HepG2 (cell line): ENCODE data around the gene PCIF1. TPM values are rescaled to one million over a fixed set of nuclear protein-coding genes. Genes with fewer than 3 reads are reported as not detected.
A peak's percentile ranks its signal among the peaks of the same experiment; 100 is the strongest.

Experiments
- CBX1 ChIP-seq: IDR thresholded peaks from one replicate; pipeline ENCODE4 v1.6.1; 2016; ENCODE audit warnings: antibody characterized with exemption, low read depth
- HMG20B ChIP-seq: conservative IDR thresholded peaks from 2 replicates; pipeline ENCODE4 v1.6.1; 2016; ENCODE audit warnings: missing genetic modification reagents, missing compliant biosample characterization
- MBNL3 ChIP-seq: fragments of 250-450 bp; sonication (Bioruptor Pico); conservative IDR thresholded peaks from 2 replicates; pipeline ENCODE4 v1.8.0; 2022; ENCODE audit warnings: mild to moderate bottlenecking, inconsistent platforms
- MEF2D ChIP-seq: sonication (generic); formaldehyde crosslinking; IDR thresholded peaks from 2 replicates; pipeline ENCODE4 v1.5.1; 2020; ENCODE audit warnings: mild to moderate bottlenecking, missing genetic modification reagents
- MXD4 ChIP-seq: IDR thresholded peaks from 2 replicates; pipeline ENCODE4 v1.6.1; 2016; ENCODE audit warnings: mild to moderate bottlenecking, missing biosample characterization, missing genetic modification reagents
- REL ChIP-seq: sonication (generic); formaldehyde crosslinking; conservative IDR thresholded peaks from 2 replicates; pipeline ENCODE4 v1.8.0; 2022; ENCODE audit warnings: mild to moderate bottlenecking, missing genetic modification reagents, moderate library complexity
- RNF2 ChIP-seq: fragments of 450-650 bp; conservative IDR thresholded peaks from 2 replicates; pipeline ENCODE4 v1.6.1; 2016; ENCODE audit warnings: low read depth
- SIX4 ChIP-seq: sonication (generic); formaldehyde crosslinking; IDR thresholded peaks from 2 replicates; pipeline ENCODE4 v1.4.0; 2020; ENCODE audit warnings: missing genetic modification reagents
- YY1 ChIP-seq: IDR thresholded peaks from 2 replicates; pipeline ENCODE4 v1.6.1; 2011; ENCODE audit warnings: low read length, low read depth, moderate library complexity, mild to moderate bottlenecking; ENCODE audit not compliant: insufficient read depth, insufficient replicate concordance
- ZBTB42 ChIP-seq: sonication (generic); formaldehyde crosslinking; IDR thresholded peaks from 2 replicates; pipeline ENCODE4 v1.5.0; 2020; ENCODE audit warnings: mild to moderate bottlenecking, missing genetic modification reagents
- ZKSCAN1 ChIP-seq: fragments of 150-350 bp; IDR thresholded peaks from 2 replicates; pipeline ENCODE4 v1.6.1; 2014; ENCODE audit warnings: low read length
- ZNF124 ChIP-seq: sonication (generic); formaldehyde crosslinking; IDR thresholded peaks from 2 replicates; pipeline ENCODE4 v1.4.0; 2020; ENCODE audit warnings: missing genetic modification reagents
- polyA plus RNA-seq, 8 experiments: library from polyadenylated mRNA; depleted of rRNA in 3 of 8; stranded (reverse) in 7 of 8; unstranded in 1 of 8; fragments of >200 nt; fragmentation: Illumina TruSeq in 4 of 8; extraction: Trizol in 4 of 8; gene quantifications; 2 replicates each; pipeline versions ENCODE4 v1.2.1 to v1.2.3, GENCODE V29; 2011 to 2016; ENCODE audit warnings: low read depth in 4 of 8, missing spikeins in 1 of 8, mixed read lengths in 1 of 8; ENCODE audit not compliant: insufficient read depth in 1 of 8
- total RNA-seq, 5 experiments: library from RNA; depleted of rRNA; stranded (reverse); fragments of >200 nt; fragmentation: Illumina TruSeq; extraction: Trizol; gene quantifications; 2 replicates each; pipeline ENCODE4 v1.2.3, GENCODE V29; 2016; ENCODE audit warnings: low read depth in 1 of 5
- TF ChIP-seq, protein P1 (sequence below): sonication (generic); formaldehyde crosslinking; IDR thresholded peaks from 2 replicates; pipeline ENCODE4 v1.4.0; 2020; ENCODE audit warnings: missing genetic modification reagents
- TF ChIP-seq, protein P2 (sequence below): sonication (generic); formaldehyde crosslinking; IDR thresholded peaks from 2 replicates; pipeline ENCODE4 v1.4.0; 2020; ENCODE audit warnings: missing genetic modification reagents
- TF ChIP-seq, protein P3 (sequence below): IDR thresholded peaks from 2 replicates; pipeline ENCODE4 v1.6.1; 2016; ENCODE audit warnings: control low read depth
- TF ChIP-seq, protein P4 (sequence below): sonication (generic); formaldehyde crosslinking; IDR thresholded peaks from 2 replicates; pipeline ENCODE4 v1.4.0; 2020; ENCODE audit warnings: mild to moderate bottlenecking, missing genetic modification reagents
- TF ChIP-seq, protein P5 (sequence below): IDR thresholded peaks from 2 replicates; pipeline ENCODE4 v1.6.1; 2012; ENCODE audit warnings: low read length, improper control_type of control experiment

The PCIF1 gene
- total and polyA plus RNA-seq, 2 of the 13 experiments (the other 11 are each of a cell fraction or from before 2014, with no cell fraction given) = 20.9 to 24.4 TPM

DNA sequence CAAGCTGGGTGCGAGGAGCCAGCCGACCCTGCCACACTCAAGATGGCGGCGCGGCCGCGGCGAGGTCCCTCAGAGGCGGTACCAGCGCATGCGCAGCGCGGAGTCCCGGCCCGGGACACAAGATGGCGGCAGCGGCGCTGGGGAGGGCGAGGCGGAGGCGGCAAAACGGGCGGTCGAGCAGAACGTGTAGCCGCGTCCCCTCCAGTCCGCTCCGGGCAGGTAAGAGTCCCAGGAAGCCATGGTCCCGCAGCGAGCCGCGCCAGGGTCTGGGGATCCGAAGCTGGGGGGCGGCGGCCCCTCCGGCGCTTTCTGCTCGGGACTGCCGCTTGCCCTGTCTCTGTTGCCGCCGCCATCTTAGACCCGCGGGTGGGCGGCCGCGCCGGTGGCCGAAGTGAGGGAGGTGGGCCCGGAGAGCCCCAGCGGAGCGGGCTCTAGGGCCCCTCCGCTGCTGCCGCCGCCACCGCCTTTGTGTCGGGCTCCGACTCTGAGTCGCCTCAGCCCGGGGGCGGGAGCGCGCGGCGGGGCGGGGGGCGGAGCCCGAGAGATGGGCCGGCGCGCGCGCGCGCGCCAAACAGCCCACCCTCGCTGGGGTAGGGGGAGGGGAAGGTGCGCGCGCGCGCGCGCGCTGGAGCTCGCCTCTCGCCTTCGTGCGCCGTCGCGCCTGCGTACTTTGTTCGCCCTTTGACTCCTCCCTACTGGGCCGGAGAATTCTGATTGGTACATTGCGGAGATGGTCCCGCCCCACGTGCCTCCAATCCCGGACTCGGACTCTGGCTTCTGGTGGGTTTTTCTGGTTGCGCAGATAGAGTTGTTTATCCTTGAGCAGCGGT lies at the start of gene PCIF1 (continued):
- TF ChIP-seq ZBTB42 (CRISPR knock-in tag) (peak; percentile 96), HMG20B (CRISPR knock-in tag) (peak; percentile 20; the same call in 1 of the 2 replicates), SIX4 (CRISPR knock-in tag) (peak; percentile 79; the same call in 1 of the 2 replicates), RNF2 (no peak), CBX1 (peak; percentile 97), MXD4 (CRISPR knock-in tag) (peak; percentile 89), ZNF124 (CRISPR knock-in tag) (peak; percentile 82), MBNL3 (CRISPR knock-in tag) (no peak), REL (CRISPR knock-in tag) (no peak; the same call in 1 of the 2 replicates), ZKSCAN1 (no peak), YY1 (peak; percentile 99), MEF2D (0 out of 2 replicates have a peak, but pooled peaks have one; percentile 11)
- TF ChIP-seq, protein P1, sequence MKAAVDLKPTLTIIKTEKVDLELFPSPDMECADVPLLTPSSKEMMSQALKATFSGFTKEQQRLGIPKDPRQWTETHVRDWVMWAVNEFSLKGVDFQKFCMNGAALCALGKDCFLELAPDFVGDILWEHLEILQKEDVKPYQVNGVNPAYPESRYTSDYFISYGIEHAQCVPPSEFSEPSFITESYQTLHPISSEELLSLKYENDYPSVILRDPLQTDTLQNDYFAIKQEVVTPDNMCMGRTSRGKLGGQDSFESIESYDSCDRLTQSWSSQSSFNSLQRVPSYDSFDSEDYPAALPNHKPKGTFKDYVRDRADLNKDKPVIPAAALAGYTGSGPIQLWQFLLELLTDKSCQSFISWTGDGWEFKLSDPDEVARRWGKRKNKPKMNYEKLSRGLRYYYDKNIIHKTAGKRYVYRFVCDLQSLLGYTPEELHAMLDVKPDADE (CRISPR knock-in tag) = peak; percentile 83; the same call in 1 of the 2 replicates
- TF ChIP-seq, protein P2, sequence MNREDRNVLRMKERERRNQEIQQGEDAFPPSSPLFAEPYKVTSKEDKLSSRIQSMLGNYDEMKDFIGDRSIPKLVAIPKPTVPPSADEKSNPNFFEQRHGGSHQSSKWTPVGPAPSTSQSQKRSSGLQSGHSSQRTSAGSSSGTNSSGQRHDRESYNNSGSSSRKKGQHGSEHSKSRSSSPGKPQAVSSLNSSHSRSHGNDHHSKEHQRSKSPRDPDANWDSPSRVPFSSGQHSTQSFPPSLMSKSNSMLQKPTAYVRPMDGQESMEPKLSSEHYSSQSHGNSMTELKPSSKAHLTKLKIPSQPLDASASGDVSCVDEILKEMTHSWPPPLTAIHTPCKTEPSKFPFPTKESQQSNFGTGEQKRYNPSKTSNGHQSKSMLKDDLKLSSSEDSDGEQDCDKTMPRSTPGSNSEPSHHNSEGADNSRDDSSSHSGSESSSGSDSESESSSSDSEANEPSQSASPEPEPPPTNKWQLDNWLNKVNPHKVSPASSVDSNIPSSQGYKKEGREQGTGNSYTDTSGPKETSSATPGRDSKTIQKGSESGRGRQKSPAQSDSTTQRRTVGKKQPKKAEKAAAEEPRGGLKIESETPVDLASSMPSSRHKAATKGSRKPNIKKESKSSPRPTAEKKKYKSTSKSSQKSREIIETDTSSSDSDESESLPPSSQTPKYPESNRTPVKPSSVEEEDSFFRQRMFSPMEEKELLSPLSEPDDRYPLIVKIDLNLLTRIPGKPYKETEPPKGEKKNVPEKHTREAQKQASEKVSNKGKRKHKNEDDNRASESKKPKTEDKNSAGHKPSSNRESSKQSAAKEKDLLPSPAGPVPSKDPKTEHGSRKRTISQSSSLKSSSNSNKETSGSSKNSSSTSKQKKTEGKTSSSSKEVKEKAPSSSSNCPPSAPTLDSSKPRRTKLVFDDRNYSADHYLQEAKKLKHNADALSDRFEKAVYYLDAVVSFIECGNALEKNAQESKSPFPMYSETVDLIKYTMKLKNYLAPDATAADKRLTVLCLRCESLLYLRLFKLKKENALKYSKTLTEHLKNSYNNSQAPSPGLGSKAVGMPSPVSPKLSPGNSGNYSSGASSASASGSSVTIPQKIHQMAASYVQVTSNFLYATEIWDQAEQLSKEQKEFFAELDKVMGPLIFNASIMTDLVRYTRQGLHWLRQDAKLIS (CRISPR knock-in tag) = peak; percentile 98
- TF ChIP-seq, protein P3, sequence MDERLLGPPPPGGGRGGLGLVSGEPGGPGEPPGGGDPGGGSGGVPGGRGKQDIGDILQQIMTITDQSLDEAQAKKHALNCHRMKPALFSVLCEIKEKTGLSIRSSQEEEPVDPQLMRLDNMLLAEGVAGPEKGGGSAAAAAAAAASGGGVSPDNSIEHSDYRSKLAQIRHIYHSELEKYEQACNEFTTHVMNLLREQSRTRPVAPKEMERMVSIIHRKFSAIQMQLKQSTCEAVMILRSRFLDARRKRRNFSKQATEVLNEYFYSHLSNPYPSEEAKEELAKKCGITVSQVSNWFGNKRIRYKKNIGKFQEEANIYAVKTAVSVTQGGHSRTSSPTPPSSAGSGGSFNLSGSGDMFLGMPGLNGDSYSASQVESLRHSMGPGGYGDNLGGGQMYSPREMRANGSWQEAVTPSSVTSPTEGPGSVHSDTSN = no peak
- TF ChIP-seq, protein P4, sequence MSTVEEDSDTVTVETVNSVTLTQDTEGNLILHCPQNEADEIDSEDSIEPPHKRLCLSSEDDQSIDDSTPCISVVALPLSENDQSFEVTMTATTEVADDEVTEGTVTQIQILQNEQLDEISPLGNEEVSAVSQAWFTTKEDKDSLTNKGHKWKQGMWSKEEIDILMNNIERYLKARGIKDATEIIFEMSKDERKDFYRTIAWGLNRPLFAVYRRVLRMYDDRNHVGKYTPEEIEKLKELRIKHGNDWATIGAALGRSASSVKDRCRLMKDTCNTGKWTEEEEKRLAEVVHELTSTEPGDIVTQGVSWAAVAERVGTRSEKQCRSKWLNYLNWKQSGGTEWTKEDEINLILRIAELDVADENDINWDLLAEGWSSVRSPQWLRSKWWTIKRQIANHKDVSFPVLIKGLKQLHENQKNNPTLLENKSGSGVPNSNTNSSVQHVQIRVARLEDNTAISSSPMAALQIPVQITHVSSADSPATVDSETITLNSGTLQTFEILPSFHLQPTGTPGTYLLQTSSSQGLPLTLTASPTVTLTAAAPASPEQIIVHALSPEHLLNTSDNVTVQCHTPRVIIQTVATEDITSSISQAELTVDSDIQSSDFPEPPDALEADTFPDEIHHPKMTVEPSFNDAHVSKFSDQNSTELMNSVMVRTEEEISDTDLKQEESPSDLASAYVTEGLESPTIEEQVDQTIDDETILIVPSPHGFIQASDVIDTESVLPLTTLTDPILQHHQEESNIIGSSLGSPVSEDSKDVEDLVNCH (CRISPR knock-in tag) = no peak; the same call in 1 of the 2 replicates
- TF ChIP-seq, protein P5, sequence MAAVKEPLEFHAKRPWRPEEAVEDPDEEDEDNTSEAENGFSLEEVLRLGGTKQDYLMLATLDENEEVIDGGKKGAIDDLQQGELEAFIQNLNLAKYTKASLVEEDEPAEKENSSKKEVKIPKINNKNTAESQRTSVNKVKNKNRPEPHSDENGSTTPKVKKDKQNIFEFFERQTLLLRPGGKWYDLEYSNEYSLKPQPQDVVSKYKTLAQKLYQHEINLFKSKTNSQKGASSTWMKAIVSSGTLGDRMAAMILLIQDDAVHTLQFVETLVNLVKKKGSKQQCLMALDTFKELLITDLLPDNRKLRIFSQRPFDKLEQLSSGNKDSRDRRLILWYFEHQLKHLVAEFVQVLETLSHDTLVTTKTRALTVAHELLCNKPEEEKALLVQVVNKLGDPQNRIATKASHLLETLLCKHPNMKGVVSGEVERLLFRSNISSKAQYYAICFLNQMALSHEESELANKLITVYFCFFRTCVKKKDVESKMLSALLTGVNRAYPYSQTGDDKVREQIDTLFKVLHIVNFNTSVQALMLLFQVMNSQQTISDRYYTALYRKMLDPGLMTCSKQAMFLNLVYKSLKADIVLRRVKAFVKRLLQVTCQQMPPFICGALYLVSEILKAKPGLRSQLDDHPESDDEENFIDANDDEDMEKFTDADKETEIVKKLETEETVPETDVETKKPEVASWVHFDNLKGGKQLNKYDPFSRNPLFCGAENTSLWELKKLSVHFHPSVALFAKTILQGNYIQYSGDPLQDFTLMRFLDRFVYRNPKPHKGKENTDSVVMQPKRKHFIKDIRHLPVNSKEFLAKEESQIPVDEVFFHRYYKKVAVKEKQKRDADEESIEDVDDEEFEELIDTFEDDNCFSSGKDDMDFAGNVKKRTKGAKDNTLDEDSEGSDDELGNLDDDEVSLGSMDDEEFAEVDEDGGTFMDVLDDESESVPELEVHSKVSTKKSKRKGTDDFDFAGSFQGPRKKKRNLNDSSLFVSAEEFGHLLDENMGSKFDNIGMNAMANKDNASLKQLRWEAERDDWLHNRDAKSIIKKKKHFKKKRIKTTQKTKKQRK = no peak
